SK-N-SH (cell line): ENCODE measurements around the gene KIFC3. TPM values are rescaled to one million over a fixed set of nuclear protein-coding genes. Genes with fewer than 3 reads are reported as not detected.

ENCODE experiments used
- CTCF ChIA-PET: fragments of 300-600, 350-600 bp; formaldehyde crosslinking; extraction: SDS; loops from one replicate; lab custom pipeline; 2021; lab: Yijun Ruan, JAX
- POLR2A ChIA-PET: fragments of 350-600 bp; sonication (Branson Sonifier 250); formaldehyde crosslinking; extraction: SDS; loops from one replicate; lab custom pipeline; 2020; ENCODE audit warnings: antibody characterized with exemption, inconsistent platforms; lab: Yijun Ruan, JAX
- DNase-seq: peaks from one replicate; pipeline ENCODE4 v3.0.0; 2012
- H2AFZ ChIP-seq: fragments of 200-600 bp; sonication (generic); 2 replicates; pipeline ENCODE4 v1.8.1; 2016; ENCODE audit warnings: antibody characterized with exemption, mild to moderate bottlenecking, low read depth
- H3F3A ChIP-seq: fragments of 200-600 bp; sonication (generic); replicated peaks from 2 replicates; pipeline ENCODE3; 2016; ENCODE audit warnings: antibody characterized with exemption, mild to moderate bottlenecking; ENCODE audit not compliant: insufficient read depth
- H3K27ac ChIP-seq, 2 experiments: fragments of 200-500 bp in 1 of 2; fragments of 200-600 bp in 1 of 2; sonication (Bioruptor generic) in 1 of 2; sonication (generic), shearing (Covaris generic) in 1 of 2; 2 replicates each; pipeline versions ENCODE4 v1.5.1 to v1.6.1; 2014 to 2016; ENCODE audit warnings: low read depth in 2 of 2, inconsistent platforms in 1 of 2, low read length in 1 of 2, mild to moderate bottlenecking in 1 of 2, mixed read lengths in 1 of 2
- H3K27me3 ChIP-seq: fragments of 200-600 bp; sonication (generic), shearing (Covaris generic); 2 replicates; pipeline ENCODE4 v1.6.1; 2016; ENCODE audit warnings: mixed run types; ENCODE audit not compliant: insufficient read depth
- H3K36me3 ChIP-seq, 2 experiments: fragments of 200-500 bp in 1 of 2; fragments of 200-600 bp in 1 of 2; sonication (Bioruptor generic) in 1 of 2; sonication (generic) in 1 of 2; replicated peaks in 1 of 2; 2 replicates each; pipeline versions ENCODE3 to v1.5.1; 2014 to 2016; ENCODE audit warnings: low read length in 1 of 2, mild to moderate bottlenecking in 1 of 2; ENCODE audit not compliant: insufficient read depth in 2 of 2, control insufficient read depth in 1 of 2
- H3K4me1 ChIP-seq, 2 experiments: fragments of 200-500 bp in 1 of 2; fragments of 200-600 bp in 1 of 2; sonication (Bioruptor generic) in 1 of 2; sonication (generic), shearing (Covaris generic) in 1 of 2; 2 replicates each; pipeline versions ENCODE4 v1.5.1 to v1.6.1; 2014 to 2016; ENCODE audit warnings: low read depth in 1 of 2, low read length in 1 of 2, mixed run types in 1 of 2; ENCODE audit not compliant: insufficient read depth in 2 of 2, control insufficient read depth in 1 of 2
- H3K4me2 ChIP-seq: fragments of 200-600 bp; sonication (generic), shearing (Covaris generic); 2 replicates; pipeline ENCODE4 v1.6.1; 2017; ENCODE audit warnings: mixed run types
- H3K4me3 ChIP-seq, 2 experiments: fragments of 200-500 bp in 1 of 2; fragments of 200-600 bp in 1 of 2; sonication (Bioruptor generic) in 1 of 2; sonication (generic), shearing (Covaris generic) in 1 of 2; 2 replicates each; pipeline versions ENCODE4 v1.5.1 to v1.8.1; 2014 to 2016; ENCODE audit warnings: low read depth in 2 of 2, inconsistent platforms in 1 of 2, low read length in 1 of 2, mild to moderate bottlenecking in 1 of 2, mixed read lengths in 1 of 2, moderate library complexity in 1 of 2
- H3K79me2 ChIP-seq: fragments of 200-600 bp; sonication (generic); 2 replicates; pipeline ENCODE4 v1.8.1; 2017; ENCODE audit warnings: mild to moderate bottlenecking; ENCODE audit not compliant: insufficient read depth
- H3K9ac ChIP-seq: fragments of 200-600 bp; sonication (generic); 2 replicates; pipeline ENCODE4 v1.6.1; 2017; ENCODE audit warnings: mixed run types
- H3K9me2 ChIP-seq: fragments of 200-600 bp; sonication (generic); 2 replicates; pipeline ENCODE4 v1.6.1; 2017; ENCODE audit warnings: mixed run types
- H3K9me3 ChIP-seq: fragments of 200-600 bp; sonication (generic); 2 replicates; pipeline ENCODE4 v1.6.1; 2017; ENCODE audit warnings: mixed run types, mild to moderate bottlenecking, moderate library complexity
- H4K20me1 ChIP-seq: fragments of 200-600 bp; sonication (generic); 2 replicates; pipeline ENCODE4 v1.6.1; 2017; ENCODE audit warnings: mild to moderate bottlenecking, mixed run types; ENCODE audit not compliant: insufficient read depth
- ELF1 ChIP-seq: IDR thresholded peaks from 2 replicates; pipeline ENCODE4 v1.4.0; 2012
- EP300 ChIP-seq, 2 experiments: IDR thresholded peaks; 2 replicates each; pipeline versions ENCODE4 v1.4.0 to v1.6.1; 2012; ENCODE audit warnings: borderline replicate concordance in 1 of 2, low read depth in 1 of 2, low read length in 1 of 2
- FOSL2 ChIP-seq: IDR thresholded peaks from 2 replicates; pipeline ENCODE4 v1.4.0; 2012; ENCODE audit warnings: low read depth, mild to moderate bottlenecking, moderate library complexity, borderline replicate concordance
- FOXM1 ChIP-seq: IDR thresholded peaks from 2 replicates; pipeline ENCODE4 v1.4.0; 2012; ENCODE audit warnings: low read depth, mild to moderate bottlenecking
- GABPA ChIP-seq: IDR thresholded peaks from 2 replicates; pipeline ENCODE4 v1.4.0; 2012; ENCODE audit warnings: low read depth, mild to moderate bottlenecking
- JUND ChIP-seq: IDR thresholded peaks from 2 replicates; pipeline ENCODE4 v1.4.0; 2012
- MEF2A ChIP-seq: IDR thresholded peaks from 2 replicates; pipeline ENCODE4 v1.4.0; 2012; ENCODE audit warnings: low read depth, borderline replicate concordance
- MXI1 ChIP-seq: IDR thresholded peaks from 2 replicates; pipeline ENCODE4 v1.6.1; 2012; ENCODE audit warnings: mild to moderate bottlenecking, low read depth, low read length, improper control_type of control experiment
- POLR2AphosphoS5 ChIP-seq: IDR thresholded peaks from 2 replicates; pipeline ENCODE4 v1.6.1; 2012; ENCODE audit warnings: low read depth, low read length
- TAF1 ChIP-seq: IDR thresholded peaks from 2 replicates; pipeline ENCODE4 v1.6.1; 2012; ENCODE audit warnings: low read depth, mild to moderate bottlenecking, low read length, moderate library complexity, borderline replicate concordance
- TCF12 ChIP-seq: IDR thresholded peaks from 2 replicates; pipeline ENCODE4 v1.4.0; 2012
- TEAD4 ChIP-seq: IDR thresholded peaks from 2 replicates; pipeline ENCODE4 v1.4.0; 2012; ENCODE audit warnings: mild to moderate bottlenecking, borderline replicate concordance; ENCODE audit not compliant: insufficient read depth
- YY1 ChIP-seq: IDR thresholded peaks from 2 replicates; pipeline ENCODE4 v1.4.0; 2012; ENCODE audit warnings: low read depth, mild to moderate bottlenecking
- WGBS: methylation state at CpG from one replicate; pipeline ENCODE4 v1.1.6; 2017; ENCODE audit warnings: low lambda C conversion rate; 5-methylcytosine and 5-hydroxymethylcytosine counted together
- polyA plus RNA-seq, 3 experiments: library from polyadenylated mRNA; depleted of rRNA; stranded (reverse); fragments of >200 nt; gene quantifications; 2 replicates each; pipeline ENCODE4 v1.2.3, GENCODE V29; 2012
- TF ChIP-seq, protein P1 (sequence below): fragments of 200-600 bp; sonication (generic); IDR thresholded peaks from 2 replicates; pipeline ENCODE4 v1.6.1; 2017; ENCODE audit warnings: antibody characterized with exemption, mild to moderate bottlenecking, moderate library complexity
- TF ChIP-seq, protein P2 (sequence below): IDR thresholded peaks from 2 replicates; pipeline ENCODE4; 2012
- TF ChIP-seq, protein P3 (sequence below): IDR thresholded peaks from 2 replicates; pipeline ENCODE4 v1.4.0; 2012; ENCODE audit warnings: low read depth, borderline replicate concordance

The KIFC3 gene
- polyA plus RNA-seq, 1 of the 3 experiments (the other 2 are of a cell fraction), result 65.4 TPM

DNA sequence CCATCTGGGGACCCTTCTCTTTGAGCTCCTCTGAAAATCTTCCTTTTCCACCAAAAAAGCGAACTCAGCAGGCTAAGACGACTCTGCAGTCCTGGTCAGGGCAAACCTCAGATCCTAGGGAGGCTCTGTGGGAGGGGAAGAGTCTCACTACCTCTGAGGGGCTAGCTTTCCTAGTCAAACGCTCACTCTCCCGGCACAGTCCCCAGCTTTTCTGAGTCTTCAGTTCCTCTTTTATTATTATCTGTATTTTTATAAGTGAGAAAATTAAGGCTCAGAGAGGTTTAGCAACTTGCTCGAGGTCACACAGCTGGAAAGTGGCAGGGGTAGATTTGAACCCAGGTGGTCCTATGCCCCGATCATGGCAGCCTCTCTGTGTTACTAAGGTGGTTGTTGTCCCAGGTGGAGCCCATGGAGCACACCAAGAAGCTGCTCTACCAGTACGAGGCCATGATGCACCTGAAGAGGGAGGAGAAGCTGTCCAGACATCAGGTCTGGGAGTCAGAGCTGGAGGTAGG lies 75.8 kb downstream of the KIFC3 start:
- WGBS, result 36% methylated on average over 7 of the region's 7 CpGs
- H3K9me2 ChIP-seq, result no peaks in the 10 kb centered on the region
- POLR2A ChIA-PET, result interaction anchor here (1.0 kb wide), 1 partner anchor 9 kb away, joined by 3 read pairs; the partner anchor contains the start of gene KATNB1
- no peaks in the 10 kb centered on the region for H4K20me1 ChIP-seq
- H3K36me3 ChIP-seq, result no peaks in the 10 kb centered on the region
- CTCF ChIA-PET, result interaction anchor here (1.7 kb wide), 2 partner anchors 136 to 150 kb away, joined by 3 to 5 read pairs; no protein-coding TSS in a partner anchor
- H3K9me3 ChIP-seq, result no peaks in the 10 kb centered on the region
- no peak for DNase-seq
- no peaks in the 10 kb centered on the region for H3K79me2 ChIP-seq
- TF ChIP-seq GABPA (no peak), FOXM1 (no peak), ELF1 (no peak), TCF12 (no peak), MEF2A (no peak)
- TF ChIP-seq, protein P1, sequence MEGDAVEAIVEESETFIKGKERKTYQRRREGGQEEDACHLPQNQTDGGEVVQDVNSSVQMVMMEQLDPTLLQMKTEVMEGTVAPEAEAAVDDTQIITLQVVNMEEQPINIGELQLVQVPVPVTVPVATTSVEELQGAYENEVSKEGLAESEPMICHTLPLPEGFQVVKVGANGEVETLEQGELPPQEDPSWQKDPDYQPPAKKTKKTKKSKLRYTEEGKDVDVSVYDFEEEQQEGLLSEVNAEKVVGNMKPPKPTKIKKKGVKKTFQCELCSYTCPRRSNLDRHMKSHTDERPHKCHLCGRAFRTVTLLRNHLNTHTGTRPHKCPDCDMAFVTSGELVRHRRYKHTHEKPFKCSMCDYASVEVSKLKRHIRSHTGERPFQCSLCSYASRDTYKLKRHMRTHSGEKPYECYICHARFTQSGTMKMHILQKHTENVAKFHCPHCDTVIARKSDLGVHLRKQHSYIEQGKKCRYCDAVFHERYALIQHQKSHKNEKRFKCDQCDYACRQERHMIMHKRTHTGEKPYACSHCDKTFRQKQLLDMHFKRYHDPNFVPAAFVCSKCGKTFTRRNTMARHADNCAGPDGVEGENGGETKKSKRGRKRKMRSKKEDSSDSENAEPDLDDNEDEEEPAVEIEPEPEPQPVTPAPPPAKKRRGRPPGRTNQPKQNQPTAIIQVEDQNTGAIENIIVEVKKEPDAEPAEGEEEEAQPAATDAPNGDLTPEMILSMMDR, result no peak
- no peaks in the 10 kb centered on the region; the same call in 1 of the 2 replicates for H3K27me3 ChIP-seq
- H3K4me2 ChIP-seq, result no peak overlapping the region
- H3K27ac ChIP-seq, result no peak overlapping the region
- H3K4me3 ChIP-seq, result no peak overlapping the region
- no peaks in the 10 kb centered on the region for H3F3A ChIP-seq
- H3K9ac ChIP-seq, result no peak overlapping the region
- H2AFZ ChIP-seq, result no peak overlapping the region
- H3K4me1 ChIP-seq, result peaks cover 0 to 6% of the 10 kb centered on the region in 2 experiments; a peak in 1 of 4 replicates

DNA sequence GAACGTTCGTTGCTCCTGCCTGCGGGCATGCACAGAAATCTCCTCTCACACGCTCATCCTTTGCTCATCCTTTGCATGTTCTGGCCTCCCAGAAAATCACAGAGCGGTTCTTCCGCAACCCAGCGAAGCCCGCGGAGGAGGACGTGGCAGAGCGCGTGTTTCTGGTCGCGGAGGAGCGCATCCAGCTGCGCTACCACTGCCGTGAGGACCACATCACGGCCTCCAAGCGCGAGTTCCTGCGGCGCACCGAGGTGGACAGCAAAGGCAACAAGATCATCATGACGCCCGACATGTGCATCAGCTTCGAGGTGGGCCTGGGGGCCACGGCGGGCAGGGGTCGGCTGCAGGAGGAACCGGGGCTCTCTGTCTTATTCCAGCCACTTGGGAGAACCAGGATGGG lies 76.3 kb downstream of the KIFC3 start:
- no peak for DNase-seq
- no peak overlapping the region for H3K9ac ChIP-seq
- H3K4me1 ChIP-seq, result peaks cover 0 to 7% of the 10 kb centered on the region in 2 experiments; a peak in 1 of 4 replicates
- WGBS, result 85% methylated on average over 30 of the region's 30 CpGs
- H3K9me3 ChIP-seq, result no peaks in the 10 kb centered on the region
- no peaks in the 10 kb centered on the region for H3K36me3 ChIP-seq
- H4K20me1 ChIP-seq, result no peaks in the 10 kb centered on the region
- H3K4me2 ChIP-seq, result no peak overlapping the region
- H3K4me3 ChIP-seq, result no peak overlapping the region
- no peak overlapping the region for H2AFZ ChIP-seq
- TF ChIP-seq TEAD4 (no peak), TAF1 (no peak), EP300 (IDR thresholded peaks at IDR 0.05; ENCODE audit: borderline replicate concordance in 1 of 2, low read depth in 1 of 2, low read length in 1 of 2) (no peak), MXI1 (no peak), FOXM1 (no peak), POLR2AphosphoS5 (no peak), YY1 (no peak), JUND (no peak), FOSL2 (no peak)
- TF ChIP-seq, protein P2, sequence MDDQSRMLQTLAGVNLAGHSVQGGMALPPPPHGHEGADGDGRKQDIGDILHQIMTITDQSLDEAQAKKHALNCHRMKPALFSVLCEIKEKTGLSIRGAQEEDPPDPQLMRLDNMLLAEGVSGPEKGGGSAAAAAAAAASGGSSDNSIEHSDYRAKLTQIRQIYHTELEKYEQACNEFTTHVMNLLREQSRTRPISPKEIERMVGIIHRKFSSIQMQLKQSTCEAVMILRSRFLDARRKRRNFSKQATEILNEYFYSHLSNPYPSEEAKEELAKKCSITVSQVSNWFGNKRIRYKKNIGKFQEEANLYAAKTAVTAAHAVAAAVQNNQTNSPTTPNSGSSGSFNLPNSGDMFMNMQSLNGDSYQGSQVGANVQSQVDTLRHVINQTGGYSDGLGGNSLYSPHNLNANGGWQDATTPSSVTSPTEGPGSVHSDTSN, result no peak
- TF ChIP-seq, protein P1, result no peak
- TF ChIP-seq, protein P3, sequence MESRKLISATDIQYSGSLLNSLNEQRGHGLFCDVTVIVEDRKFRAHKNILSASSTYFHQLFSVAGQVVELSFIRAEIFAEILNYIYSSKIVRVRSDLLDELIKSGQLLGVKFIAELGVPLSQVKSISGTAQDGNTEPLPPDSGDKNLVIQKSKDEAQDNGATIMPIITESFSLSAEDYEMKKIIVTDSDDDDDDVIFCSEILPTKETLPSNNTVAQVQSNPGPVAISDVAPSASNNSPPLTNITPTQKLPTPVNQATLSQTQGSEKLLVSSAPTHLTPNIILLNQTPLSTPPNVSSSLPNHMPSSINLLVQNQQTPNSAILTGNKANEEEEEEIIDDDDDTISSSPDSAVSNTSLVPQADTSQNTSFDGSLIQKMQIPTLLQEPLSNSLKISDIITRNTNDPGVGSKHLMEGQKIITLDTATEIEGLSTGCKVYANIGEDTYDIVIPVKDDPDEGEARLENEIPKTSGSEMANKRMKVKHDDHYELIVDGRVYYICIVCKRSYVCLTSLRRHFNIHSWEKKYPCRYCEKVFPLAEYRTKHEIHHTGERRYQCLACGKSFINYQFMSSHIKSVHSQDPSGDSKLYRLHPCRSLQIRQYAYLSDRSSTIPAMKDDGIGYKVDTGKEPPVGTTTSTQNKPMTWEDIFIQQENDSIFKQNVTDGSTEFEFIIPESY, result no peak
- H3K9me2 ChIP-seq, result no peaks in the 10 kb centered on the region
- CTCF ChIA-PET, result interaction anchor here (1.5 to 1.7 kb wide), 2 partner anchors 149 to 151 kb away, joined by 3 read pairs; no protein-coding TSS in a partner anchor
- H3K79me2 ChIP-seq, result no peaks in the 10 kb centered on the region
- POLR2A ChIA-PET, result interaction anchor here (1.0 kb wide), 1 partner anchor 9 kb away, joined by 3 read pairs; the partner anchor contains the start of gene KATNB1
- no peaks in the 10 kb centered on the region; the same call in 1 of the 2 replicates for H3K27me3 ChIP-seq
- H3F3A ChIP-seq, result no peaks in the 10 kb centered on the region
- no peak overlapping the region for H3K27ac ChIP-seq
